IMR-90 (cell line): Measurements from ENCODE around the gene ABHD6. TPM values are rescaled to one million over a fixed set of nuclear protein-coding genes. Genes with fewer than 3 reads are reported as not detected.

Experiments
- ATAC-seq: fragments of 200-7000 bp; cut with Tn5 transposase; 2 replicates; pipeline ENCODE4 v1.9.1; 2020; ENCODE audit warnings: low read depth, mild to moderate bottlenecking, moderate library complexity
- BruUV-seq: library from RNA; stranded (reverse); fragments of 400-500 nt; replicated peaks from 2 replicates; lab custom pipeline; 2021; lab: Mats Ljungman, UMichigan
- CTCF ChIA-PET: fragments of 300-600 bp; formaldehyde crosslinking; extraction: SDS; loops from one replicate; lab custom pipeline; 2021; ENCODE audit warnings: antibody characterized with exemption; lab: Yijun Ruan, JAX
- POLR2A ChIA-PET: fragments of 300-600 bp; sonication (Branson Sonifier 250); formaldehyde crosslinking; loops from one replicate; lab custom pipeline; 2022; ENCODE audit warnings: antibody characterized with exemption; ENCODE audit not compliant: unreplicated experiment; lab: Charles Lee
- DNase-seq: peaks from one replicate; pipeline ENCODE4 v3.0.0; 2013
- H2AFZ ChIP-seq: replicated peaks from 2 replicates; pipeline ENCODE3; 2013; ENCODE audit warnings: low read length, mild to moderate bottlenecking; ENCODE audit not compliant: poor library complexity
- H2AK5ac ChIP-seq: 2 replicates; pipeline ENCODE4 v1.6.1; 2013; ENCODE audit warnings: low read depth, low read length, inconsistent platforms
- H2AK9ac ChIP-seq: replicated peaks from 2 replicates; pipeline ENCODE3; 2013; ENCODE audit warnings: mild to moderate bottlenecking, low read depth, low read length, moderate library complexity; ENCODE audit not compliant: poor library complexity
- H2BK120ac ChIP-seq: 2 replicates; pipeline ENCODE4 v1.6.1; 2013; ENCODE audit warnings: low read depth, low read length, inconsistent platforms
- H2BK15ac ChIP-seq: 3 replicates; pipeline ENCODE4 v1.6.1; 2013; ENCODE audit warnings: low read depth, low read length, inconsistent platforms
- H2BK20ac ChIP-seq: 2 replicates; pipeline ENCODE4 v1.6.1; 2013; ENCODE audit warnings: low read depth, mild to moderate bottlenecking, inconsistent platforms, low read length, moderate library complexity
- H2BK5ac ChIP-seq: 2 replicates; pipeline ENCODE4 v1.6.1; 2013; ENCODE audit warnings: mild to moderate bottlenecking, low read depth, low read length, inconsistent platforms; ENCODE audit not compliant: poor library complexity, severe bottlenecking
- H3K14ac ChIP-seq: replicated peaks from 2 replicates; pipeline ENCODE4 v1.6.1; 2013; ENCODE audit warnings: low read depth, low read length, inconsistent platforms
- H3K18ac ChIP-seq: 2 replicates; pipeline ENCODE4 v1.6.1; 2013; ENCODE audit warnings: low read depth, low read length, control low read depth
- H3K23ac ChIP-seq: 2 replicates; pipeline ENCODE4 v1.6.1; 2013; ENCODE audit warnings: low read depth, low read length, inconsistent platforms
- H3K27ac ChIP-seq: 2 replicates; pipeline ENCODE4 v1.5.1; 2013; ENCODE audit warnings: mild to moderate bottlenecking, control low read depth, low read length; ENCODE audit not compliant: insufficient read depth
- H3K27me3 ChIP-seq: 2 replicates; pipeline ENCODE4 v1.6.1; 2013; ENCODE audit warnings: low read length; ENCODE audit not compliant: control insufficient read depth, insufficient read depth
- H3K36me3 ChIP-seq: 2 replicates; pipeline ENCODE4 v1.6.1; 2013; ENCODE audit warnings: low read length, mixed read lengths; ENCODE audit not compliant: control insufficient read depth, insufficient read depth
- H3K4ac ChIP-seq: 2 replicates; pipeline ENCODE4 v1.6.1; 2013; ENCODE audit warnings: low read depth, low read length, inconsistent platforms
- H3K4me1 ChIP-seq: 2 replicates; pipeline ENCODE4 v1.6.1; 2013; ENCODE audit warnings: low read length, mixed read lengths; ENCODE audit not compliant: control insufficient read depth, insufficient read depth
- H3K4me2 ChIP-seq: 2 replicates; pipeline ENCODE4 v1.6.1; 2013; ENCODE audit warnings: low read depth, mild to moderate bottlenecking, control low read depth, low read length, moderate library complexity
- H3K4me3 ChIP-seq: 2 replicates; pipeline ENCODE4 v1.5.1; 2013; ENCODE audit warnings: low read depth, mild to moderate bottlenecking, control low read depth, low read length, moderate library complexity; ENCODE audit not compliant: insufficient read depth
- H3K56ac ChIP-seq: 2 replicates; pipeline ENCODE4 v1.6.1; 2013; ENCODE audit warnings: low read length, inconsistent platforms; ENCODE audit not compliant: insufficient read depth; ENCODE audit errors: extremely low read depth
- H3K79me1 ChIP-seq, 2 experiments: 2 replicates each; pipeline ENCODE4 v1.6.1; 2013; ENCODE audit warnings: low read length in 2 of 2, inconsistent platforms in 1 of 2, low read depth in 1 of 2
- H3K9ac ChIP-seq: 2 replicates; pipeline ENCODE4 v1.6.1; 2013; ENCODE audit warnings: low read depth, low read length, control low read depth
- H3K9me1 ChIP-seq: 2 replicates; pipeline ENCODE4 v1.6.1; 2013; ENCODE audit warnings: low read length, inconsistent platforms; ENCODE audit not compliant: insufficient read depth
- H3K9me3 ChIP-seq: 2 replicates; pipeline ENCODE4 v1.6.1; 2013; ENCODE audit warnings: low read length; ENCODE audit not compliant: control insufficient read depth, insufficient read depth
- H4K20me1 ChIP-seq: 2 replicates; pipeline ENCODE4 v1.6.1; 2013; ENCODE audit warnings: low read length, inconsistent platforms; ENCODE audit not compliant: insufficient read depth
- H4K5ac ChIP-seq: 2 replicates; pipeline ENCODE4 v1.6.1; 2013; ENCODE audit warnings: mild to moderate bottlenecking, low read depth, low read length, control low read depth
- H4K8ac ChIP-seq, 2 experiments: 2 replicates each; pipeline ENCODE4 v1.6.1; 2013; ENCODE audit warnings: low read depth in 2 of 2, low read length in 2 of 2, control low read depth in 1 of 2, inconsistent platforms in 1 of 2
- H4K91ac ChIP-seq: 2 replicates; pipeline ENCODE4 v1.6.1; 2013; ENCODE audit warnings: low read depth, low read length, inconsistent platforms; ENCODE audit not compliant: insufficient read depth
- BHLHE40 ChIP-seq: fragments of 150-350 bp; IDR thresholded peaks from 2 replicates; pipeline ENCODE4 v1.6.1; 2016; ENCODE audit warnings: mild to moderate bottlenecking, low read depth, low read length
- CEBPB ChIP-seq: IDR thresholded peaks from 2 replicates; pipeline ENCODE4 v1.6.1; 2012; ENCODE audit warnings: low read depth, low read length, improper control_type of control experiment
- CHD1 ChIP-seq: IDR thresholded peaks from 2 replicates; pipeline ENCODE4 v1.6.1; 2012; ENCODE audit warnings: low read depth, low read length, improper control_type of control experiment
- FOS ChIP-seq: fragments of 150-350 bp; IDR thresholded peaks from 2 replicates; pipeline ENCODE4 v1.6.1; 2016; ENCODE audit warnings: low read depth, low read length
- MAFK ChIP-seq: IDR thresholded peaks from 2 replicates; pipeline ENCODE4 v1.6.1; 2012; ENCODE audit warnings: low read depth, low read length, improper control_type of control experiment
- MAZ ChIP-seq: IDR thresholded peaks from 2 replicates; pipeline ENCODE4 v1.6.1; 2012; ENCODE audit warnings: low read depth, mild to moderate bottlenecking, low read length, improper control_type of control experiment, moderate library complexity, borderline replicate concordance
- MXI1 ChIP-seq: IDR thresholded peaks from 2 replicates; pipeline ENCODE4 v1.6.1; 2012; ENCODE audit warnings: low read depth, mild to moderate bottlenecking, low read length, moderate library complexity, borderline replicate concordance
- NFE2L2 ChIP-seq: fragments of 150-350 bp; IDR thresholded peaks from 2 replicates; pipeline ENCODE4 v1.6.1; 2016; ENCODE audit warnings: low read depth, mild to moderate bottlenecking, low read length
- POLR2A ChIP-seq: IDR thresholded peaks from 2 replicates; pipeline ENCODE4 v1.6.1; 2012; ENCODE audit warnings: mild to moderate bottlenecking, low read depth, low read length
- RAD21 ChIP-seq: IDR thresholded peaks from 2 replicates; pipeline ENCODE4 v1.6.1; 2012; ENCODE audit warnings: low read length, improper control_type of control experiment
- RCOR1 ChIP-seq: IDR thresholded peaks from 2 replicates; pipeline ENCODE4 v1.6.1; 2012; ENCODE audit warnings: mild to moderate bottlenecking, low read length, improper control_type of control experiment; ENCODE audit not compliant: insufficient replicate concordance
- RFX5 ChIP-seq: IDR thresholded peaks from 2 replicates; pipeline ENCODE4 v1.8.0; 2012; ENCODE audit warnings: low read depth, mild to moderate bottlenecking, low read length, moderate library complexity
- SMC3 ChIP-seq: fragments of 150-350 bp; IDR thresholded peaks from 2 replicates; pipeline ENCODE4 v1.6.1; 2016; ENCODE audit warnings: low read depth, mild to moderate bottlenecking, antibody characterized with exemption, low read length, moderate library complexity
- WGBS, 2 experiments: methylation state at CpG; one replicate each; pipeline versions ENCODE4 v1.1.5 to v1.1.7; 2013; ENCODE audit warnings: missing lambda C conversion rate in 2 of 2; ENCODE audit not compliant: insufficient read length in 1 of 2; ENCODE audit errors: extremely low coverage in 2 of 2; 5-methylcytosine and 5-hydroxymethylcytosine counted together
- dilution Hi-C: fragments of 300-500 bp; cut with HindIII; formaldehyde crosslinking; loops from one replicate; pipeline ENCODE4 v1.14.3; 2018; ENCODE audit warnings: low sequenced_read_pairs; ENCODE audit not compliant: unreplicated experiment
- in situ Hi-C: fragments of 300-500 bp; cut with MboI; formaldehyde crosslinking; loops from 3 replicates; pipeline ENCODE4 v1.14.3; 2019; ENCODE audit warnings: low sequenced_read_pairs, inconsistent platforms, mixed read lengths
- intact Hi-C: fragments of 100-400 bp; cut with micrococcal nuclease; formaldehyde crosslinking; loops from 2 replicates; pipeline ENCODE4 v1.10.0; 2022
- polyA plus RNA-seq, 3 experiments: library from polyadenylated mRNA; depleted of rRNA; stranded (reverse); fragments of >200 nt; gene quantifications; 2 replicates each; pipeline ENCODE4 v1.2.3, GENCODE V29; 2012; ENCODE audit warnings: low replicate concordance in 1 of 3
- total RNA-seq: library from RNA; depleted of rRNA; stranded (reverse); fragments of >200 nt; gene quantifications from 2 replicates; pipeline ENCODE4 v1.2.3, GENCODE V29; 2012
- TF ChIP-seq, protein P1 (sequence below): fragments of 150-350 bp; IDR thresholded peaks from 2 replicates; pipeline ENCODE4 v1.6.1; 2016; ENCODE audit warnings: low read depth, mild to moderate bottlenecking, low read length, moderate library complexity, borderline replicate concordance
- TF ChIP-seq, protein P2 (sequence below): conservative IDR thresholded peaks from 2 replicates; pipeline ENCODE4 v1.5.1; 2012; ENCODE audit warnings: mild to moderate bottlenecking, low read depth, low read length, improper control_type of control experiment
- TF ChIP-seq, protein P3 (sequence below): fragments of 150-350 bp; IDR thresholded peaks from 2 replicates; pipeline ENCODE4 v1.6.1; 2017; ENCODE audit warnings: mild to moderate bottlenecking, antibody characterized with exemption, low read length, low read depth

The ABHD6 gene
- total and polyA plus RNA-seq, 2 of the 4 experiments (the other 2 are of a cell fraction), result 5.0 to 5.6 TPM

DNA sequence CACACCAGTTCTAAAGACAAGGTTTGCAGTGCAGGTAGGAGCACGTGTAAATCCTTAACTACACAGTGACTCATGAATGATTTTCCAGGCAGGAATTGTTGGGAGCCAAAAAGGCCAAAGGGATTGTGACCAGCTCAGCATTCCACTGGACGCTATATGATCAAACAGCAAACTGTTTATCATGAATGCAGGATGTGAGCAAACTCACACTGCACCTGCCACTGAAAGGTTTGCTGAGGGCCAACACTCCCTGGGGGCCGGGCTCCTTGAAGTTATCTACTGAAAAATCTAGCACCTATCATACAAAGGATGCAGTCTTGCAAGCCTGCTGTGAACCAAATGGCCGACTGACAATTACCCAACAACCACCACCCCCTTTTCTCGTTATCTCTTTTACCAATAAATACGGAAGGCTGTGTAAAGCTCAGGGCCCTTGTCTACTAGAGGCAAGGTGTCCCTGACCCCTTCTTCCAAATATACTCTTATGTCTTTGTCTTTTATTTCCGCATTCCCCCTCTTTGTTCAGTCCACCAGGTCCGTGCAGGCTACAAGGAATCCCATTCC is 15.3 kb upstream of the ABHD6 start:
- no peak overlapping the region for H2AK5ac ChIP-seq
- H3K27ac ChIP-seq, result no peak overlapping the region
- in situ Hi-C loops (no loop called here), dilution Hi-C loops (no loop called here), intact Hi-C loops (no loop called here)
- ATAC-seq (no peak), DNase-seq (no peak)
- H3K4me2 ChIP-seq, result no peak overlapping the region
- no peaks in the 10 kb centered on the region for H3K79me1 ChIP-seq
- H2BK20ac ChIP-seq, result no peak overlapping the region
- H2AK9ac ChIP-seq, result no peak overlapping the region
- H3K4me3 ChIP-seq, result no peak overlapping the region
- H3K23ac ChIP-seq, result no peak overlapping the region
- no peak overlapping the region for H2BK15ac ChIP-seq
- no peak overlapping the region for H3K18ac ChIP-seq
- H3K9ac ChIP-seq, result no peak overlapping the region
- ChIA-PET CTCF (interaction anchor here (1.0 to 1.5 kb wide), 2 partner anchors 14 to 45 kb away, joined by 7 read pairs; no protein-coding TSS in a partner anchor), POLR2A (no interaction called here)
- no peak overlapping the region for H4K8ac ChIP-seq
- peaks cover 29% of the 10 kb centered on the region for H3K27me3 ChIP-seq
- H4K5ac ChIP-seq, result no peak overlapping the region
- peaks cover 2% of the 10 kb centered on the region; the same call in 1 of the 2 replicates for H3K9me3 ChIP-seq
- H3K56ac ChIP-seq, result no peak overlapping the region
- no peaks in the 10 kb centered on the region for H3K9me1 ChIP-seq
- no peak overlapping the region for H4K91ac ChIP-seq
- no peak for TF ChIP-seq NFE2L2
- TF ChIP-seq CEBPB, result no peak
- no peak for TF ChIP-seq MXI1
- no peak for TF ChIP-seq FOS
- TF ChIP-seq BHLHE40, result no peak
- no peak for TF ChIP-seq POLR2A
- TF ChIP-seq, protein P1, sequence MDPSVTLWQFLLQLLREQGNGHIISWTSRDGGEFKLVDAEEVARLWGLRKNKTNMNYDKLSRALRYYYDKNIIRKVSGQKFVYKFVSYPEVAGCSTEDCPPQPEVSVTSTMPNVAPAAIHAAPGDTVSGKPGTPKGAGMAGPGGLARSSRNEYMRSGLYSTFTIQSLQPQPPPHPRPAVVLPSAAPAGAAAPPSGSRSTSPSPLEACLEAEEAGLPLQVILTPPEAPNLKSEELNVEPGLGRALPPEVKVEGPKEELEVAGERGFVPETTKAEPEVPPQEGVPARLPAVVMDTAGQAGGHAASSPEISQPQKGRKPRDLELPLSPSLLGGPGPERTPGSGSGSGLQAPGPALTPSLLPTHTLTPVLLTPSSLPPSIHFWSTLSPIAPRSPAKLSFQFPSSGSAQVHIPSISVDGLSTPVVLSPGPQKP, result no peak
- TF ChIP-seq CHD1, result no peak
- TF ChIP-seq, protein P2, sequence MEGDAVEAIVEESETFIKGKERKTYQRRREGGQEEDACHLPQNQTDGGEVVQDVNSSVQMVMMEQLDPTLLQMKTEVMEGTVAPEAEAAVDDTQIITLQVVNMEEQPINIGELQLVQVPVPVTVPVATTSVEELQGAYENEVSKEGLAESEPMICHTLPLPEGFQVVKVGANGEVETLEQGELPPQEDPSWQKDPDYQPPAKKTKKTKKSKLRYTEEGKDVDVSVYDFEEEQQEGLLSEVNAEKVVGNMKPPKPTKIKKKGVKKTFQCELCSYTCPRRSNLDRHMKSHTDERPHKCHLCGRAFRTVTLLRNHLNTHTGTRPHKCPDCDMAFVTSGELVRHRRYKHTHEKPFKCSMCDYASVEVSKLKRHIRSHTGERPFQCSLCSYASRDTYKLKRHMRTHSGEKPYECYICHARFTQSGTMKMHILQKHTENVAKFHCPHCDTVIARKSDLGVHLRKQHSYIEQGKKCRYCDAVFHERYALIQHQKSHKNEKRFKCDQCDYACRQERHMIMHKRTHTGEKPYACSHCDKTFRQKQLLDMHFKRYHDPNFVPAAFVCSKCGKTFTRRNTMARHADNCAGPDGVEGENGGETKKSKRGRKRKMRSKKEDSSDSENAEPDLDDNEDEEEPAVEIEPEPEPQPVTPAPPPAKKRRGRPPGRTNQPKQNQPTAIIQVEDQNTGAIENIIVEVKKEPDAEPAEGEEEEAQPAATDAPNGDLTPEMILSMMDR, result no peak
- TF ChIP-seq RCOR1, result no peak
- TF ChIP-seq RFX5, result no peak
- no peak for TF ChIP-seq RAD21
- TF ChIP-seq MAFK, result no peak
- no peak for TF ChIP-seq SMC3
- TF ChIP-seq MAZ, result no peak
- TF ChIP-seq, protein P3, sequence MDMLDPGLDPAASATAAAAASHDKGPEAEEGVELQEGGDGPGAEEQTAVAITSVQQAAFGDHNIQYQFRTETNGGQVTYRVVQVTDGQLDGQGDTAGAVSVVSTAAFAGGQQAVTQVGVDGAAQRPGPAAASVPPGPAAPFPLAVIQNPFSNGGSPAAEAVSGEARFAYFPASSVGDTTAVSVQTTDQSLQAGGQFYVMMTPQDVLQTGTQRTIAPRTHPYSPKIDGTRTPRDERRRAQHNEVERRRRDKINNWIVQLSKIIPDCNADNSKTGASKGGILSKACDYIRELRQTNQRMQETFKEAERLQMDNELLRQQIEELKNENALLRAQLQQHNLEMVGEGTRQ, result no peak
- H2AFZ ChIP-seq, result no peak overlapping the region
- no peaks in the 10 kb centered on the region for H3K36me3 ChIP-seq
- peaks cover 2% of the 10 kb centered on the region; the same call in 1 of the 2 replicates for H3K4me1 ChIP-seq
- no peaks in the 10 kb centered on the region for H4K20me1 ChIP-seq
- no TSS peak for BruUV-seq
- WGBS, 2 experiments, result 38% methylated on average over 4 of the region's 8 CpGs; no CpG with 5 or more reads in 1 of the 2 experiments
- H2BK120ac ChIP-seq, result no peak overlapping the region
- no peak overlapping the region for H2BK5ac ChIP-seq
- H3K14ac ChIP-seq, result no peak overlapping the region
- no peak overlapping the region for H3K4ac ChIP-seq
